ENCODE measurements around the gene ATXN10. TPM values are rescaled to one million over a fixed set of nuclear protein-coding genes. Genes with fewer than 3 reads are reported as not detected.

ATXN10 gene
- total and polyA plus RNA-seq, 2 of the 13 experiments (the other 11 are each of a cell fraction or from before 2014, with no cell fraction given) = 60.1 to 194 TPM

- TF ChIP-seq ZNF720 (CRISPR knock-in tag; IDR thresholded peaks at IDR 0.05) = no peak
- TF ChIP-seq EED (CRISPR knock-in tag; IDR thresholded peaks at IDR 0.05) = no peak
- no peak for TF ChIP-seq ZBTB40 (IDR thresholded peaks at IDR 0.05)
- 0 out of 2 replicates have a peak, but pooled peaks have one; percentile 38 for TF ChIP-seq ZBTB40 (CRISPR knock-in tag; IDR thresholded peaks at IDR 0.05)
- TF ChIP-seq ZNF674 (CRISPR knock-in tag; IDR thresholded peaks at IDR 0.05; ENCODE audit: low read depth) = no peak
- TF ChIP-seq ZNF136 (CRISPR knock-in tag; IDR thresholded peaks at IDR 0.05; ENCODE audit: low read depth) = peak; percentile 84; the same call in 1 of the 2 replicates
- TF ChIP-seq CREM (IDR thresholded peaks at IDR 0.05) = peak; percentile 96
- TF ChIP-seq CREM (CRISPR knock-in tag; IDR thresholded peaks at IDR 0.05) = no peak
- peak; percentile 53; the same call in 1 of the 2 replicates for TF ChIP-seq CHD4 (IDR thresholded peaks at IDR 0.05; ENCODE audit: borderline replicate concordance, low read length)
- TF ChIP-seq ATF1 (CRISPR knock-in tag; IDR thresholded peaks at IDR 0.05) = peak; percentile 81
- TF ChIP-seq ZNF276 (CRISPR knock-in tag; IDR thresholded peaks at IDR 0.05; ENCODE audit: low read depth) = 0 out of 2 replicates have a peak, but pooled peaks have one; percentile 65
- TF ChIP-seq TAF1 (CRISPR knock-in tag; IDR thresholded peaks at IDR 0.05) = no peak; the same call in 1 of the 2 replicates
- TF ChIP-seq ELF1 (CRISPR knock-in tag; IDR thresholded peaks at IDR 0.05) = peak; percentile 80
- TF ChIP-seq BORCS8-MEF2B (CRISPR knock-in tag; IDR thresholded peaks at IDR 0.05) = peak; percentile 70; the same call in 1 of the 2 replicates
- no peak for TF ChIP-seq CERS6 (CRISPR knock-in tag; IDR thresholded peaks at IDR 0.05)
- peak; percentile 83 for TF ChIP-seq ZBTB26 (CRISPR knock-in tag; IDR thresholded peaks at IDR 0.05; ENCODE audit: borderline replicate concordance)
- 0 out of 2 replicates have a peak, but pooled peaks have one; percentile 62 for TF ChIP-seq ZSCAN25 (CRISPR knock-in tag; IDR thresholded peaks at IDR 0.05)
- no peak for TF ChIP-seq ZMAT3 (CRISPR knock-in tag; conservative IDR thresholded peaks at IDR 0.05)
These were observed 71.3 kb downstream of the ATXN10 start (continued) for GRCh38 chr22:45742866-45743450.

Measured in HepG2 (cell line).